ENCODE data around the gene GABBR1.

GABBR1 gene

GRCh38 chr6:29632789-29633533 is at the start of gene GABBR1:
TSS of gene GABBR1 (minus strand) at chr6:29633183. CDS start at chr6:29632385, 798 bp downstream.
- in situ Hi-C loops (cut with HindIII; ENCODE audit: low sequenced_read_pairs) = no loop called here
- no peak for TF ChIP-seq CTCF (IDR thresholded peaks at IDR 0.05; ENCODE audit: low read depth, low read length)
- peak within 1 kb of the TSS; percentile 53 for H3K4me3 ChIP-seq (ENCODE audit: low read depth, low read length)
- DNase-seq (ENCODE audit: low read depth, low spot score) = peak; percentile 91

GRCh38 chr6:29681811-29682210 is 48.8 kb upstream of the GABBR1 start:
- no peak overlapping the region for H3K4me3 ChIP-seq (ENCODE audit: low read depth, low read length)
- DNase-seq (ENCODE audit: low read depth, low spot score) = no peak
- no peak for TF ChIP-seq CTCF (IDR thresholded peaks at IDR 0.05; ENCODE audit: low read depth, low read length)
- in situ Hi-C loops (cut with HindIII; ENCODE audit: low sequenced_read_pairs) = no loop called here

GRCh38 chr6:29680904-29681303 is 47.9 kb upstream of the GABBR1 start, which contains the start of gene ZFP57:
TSS of gene ZFP57 (minus strand) at chr6:29681152. CDS start at chr6:29677003, 4,149 bp downstream.
- in situ Hi-C loops (cut with HindIII; ENCODE audit: low sequenced_read_pairs) = no loop called here
- no peak for DNase-seq (ENCODE audit: low read depth, low spot score)

GRCh38 chr6:29680416-29680815 is 47.4 kb upstream of the GABBR1 start:
- in situ Hi-C loops (cut with HindIII; ENCODE audit: low sequenced_read_pairs) = no loop called here
- TF ChIP-seq CTCF (IDR thresholded peaks at IDR 0.05; ENCODE audit: low read depth, low read length) = no peak
- no peak for DNase-seq (ENCODE audit: low read depth, low spot score)
- no peak overlapping the region for H3K4me3 ChIP-seq (ENCODE audit: low read depth, low read length)

More at GRCh38 chr6:29680904-29681303, 47.9 kb upstream of the GABBR1 start, which contains the start of gene ZFP57:
- TF ChIP-seq CTCF (IDR thresholded peaks at IDR 0.05; ENCODE audit: low read depth, low read length) = no peak
- H3K4me3 ChIP-seq (ENCODE audit: low read depth, low read length) = no peak within 1 kb of the TSS

- no peak overlapping the region for H3K4me3 ChIP-seq (ENCODE audit: low read depth, low read length)
- no peak for TF ChIP-seq CTCF (IDR thresholded peaks at IDR 0.05; ENCODE audit: low read depth, low read length)
- in situ Hi-C loops (cut with HindIII; ENCODE audit: low sequenced_read_pairs) = no loop called here
- no peak for DNase-seq (ENCODE audit: low read depth, low spot score)
Observed at GRCh38 chr6:29679962-29680361, 47.0 kb upstream of the GABBR1 start.

- H3K4me3 ChIP-seq (ENCODE audit: low read depth, low read length) = no peak overlapping the region
- no peak for TF ChIP-seq CTCF (IDR thresholded peaks at IDR 0.05; ENCODE audit: low read depth, low read length)
- DNase-seq (ENCODE audit: low read depth, low spot score) = no peak
- in situ Hi-C loops (cut with HindIII; ENCODE audit: low sequenced_read_pairs) = no loop called here
Observed at GRCh38 chr6:29678114-29678513, 45.1 kb upstream of the GABBR1 start.

All from astrocyte of the spinal cord (primary cell).